HG02852 (cell line): ENCODE data around the gene GJD4.
A peak's percentile ranks its signal among the peaks of the same experiment; 100 is the strongest.

Experiments
- ATAC-seq: cut with Tn5 transposase; IDR thresholded peaks from one replicate; pipeline ENCODE4 v1.9.1; 2021; ENCODE audit warnings: mild to moderate bottlenecking, moderate library complexity; ENCODE audit not compliant: unreplicated experiment

The GJD4 gene

GRCh38 chr10:35605191-35605590 lies at the start of gene GJD4:
Gene GJD4 (plus strand): TSS chr10:35605341. CDS start chr10:35605568, 227 bp downstream.
- ATAC-seq = no peak

- ATAC-seq = no peak
These were observed 48.9 kb upstream of the GJD4 start for GRCh38 chr10:35555962-35556930.

- no peak for ATAC-seq
These were observed 46.9 kb upstream of the GJD4 start for GRCh38 chr10:35558276-35558675.

- no peak for ATAC-seq
These were observed 45.7 kb upstream of the GJD4 start for GRCh38 chr10:35559416-35559815.

GRCh38 chr10:35561715-35562114 lies 43.4 kb upstream of the GJD4 start:
- no peak for ATAC-seq

GRCh38 chr10:35562427-35562826 lies 42.7 kb upstream of the GJD4 start:
- ATAC-seq = no peak

- ATAC-seq = peak; percentile 66
These were observed 41.8 kb upstream of the GJD4 start for GRCh38 chr10:35563261-35563891.

- peak; percentile 64 for ATAC-seq
These were observed 40.7 kb upstream of the GJD4 start for GRCh38 chr10:35564341-35564968.

GRCh38 chr10:35565602-35566081 lies 39.5 kb upstream of the GJD4 start:
- ATAC-seq = no peak

- no peak for ATAC-seq
These were observed 37.2 kb upstream of the GJD4 start for GRCh38 chr10:35567951-35568350.

GRCh38 chr10:35568483-35569015 lies 36.6 kb upstream of the GJD4 start:
- ATAC-seq = no peak

- ATAC-seq = no peak
These were observed 35.9 kb upstream of the GJD4 start for GRCh38 chr10:35569111-35569707.

- no peak for ATAC-seq
These were observed 35.3 kb upstream of the GJD4 start for GRCh38 chr10:35569836-35570235.

GRCh38 chr10:35570397-35570796 lies 34.7 kb upstream of the GJD4 start:
- no peak for ATAC-seq

GRCh38 chr10:35572583-35572982 lies 32.6 kb upstream of the GJD4 start:
- ATAC-seq = no peak

- no peak for ATAC-seq
These were observed 31.3 kb upstream of the GJD4 start for GRCh38 chr10:35573796-35574195.

GRCh38 chr10:35574924-35575352 lies 30.2 kb upstream of the GJD4 start:
- no peak for ATAC-seq

- no peak for ATAC-seq
These were observed 29.5 kb upstream of the GJD4 start for GRCh38 chr10:35575640-35576039.

- no peak for ATAC-seq
These were observed 28.4 kb upstream of the GJD4 start for GRCh38 chr10:35576730-35577129.

- ATAC-seq = no peak
These were observed 27.1 kb upstream of the GJD4 start for GRCh38 chr10:35577926-35578617.
